Liver (tissue), 9 donors: ENCODE results near the gene HOXB2. TPM values are rescaled to one million over a fixed set of nuclear protein-coding genes. Genes with fewer than 3 reads are reported as not detected.

ENCODE experiments used
- DNase-seq: peaks from one replicate; pipeline ENCODE4 v3.0.0-alpha.2; 2017; ENCODE audit warnings: low spot score
- H3K27ac ChIP-seq, 2 donors: one replicate each; pipeline ENCODE4 v1.7.0; 2013; ENCODE audit warnings: inconsistent platforms in 2 of 2, low read length in 2 of 2, control low read depth in 1 of 2, low read depth in 1 of 2, mild to moderate bottlenecking in 1 of 2
- H3K27me3 ChIP-seq, 4 donors: one replicate each; pipeline versions ENCODE4 v1.6.1 to v1.7.0; 2013; ENCODE audit warnings: low read length in 3 of 4, inconsistent platforms in 1 of 4, mild to moderate bottlenecking in 1 of 4, moderate library complexity in 1 of 4; ENCODE audit not compliant: control insufficient read depth in 4 of 4, insufficient read depth in 4 of 4
- H3K36me3 ChIP-seq, 4 donors: one replicate each; pipeline versions ENCODE4 v1.6.1 to v1.7.0; 2013; ENCODE audit warnings: low read length in 3 of 4, mild to moderate bottlenecking in 3 of 4, low read depth in 1 of 4, moderate library complexity in 1 of 4; ENCODE audit not compliant: control insufficient read depth in 4 of 4, insufficient read depth in 3 of 4
- H3K4me1 ChIP-seq, 4 donors: one replicate each; pipeline versions ENCODE4 v1.6.1 to v1.7.0; 2013; ENCODE audit warnings: low read length in 3 of 4, mild to moderate bottlenecking in 3 of 4, moderate library complexity in 1 of 4; ENCODE audit not compliant: control insufficient read depth in 4 of 4, insufficient read depth in 4 of 4
- H3K4me3 ChIP-seq, 3 donors: one replicate each; pipeline versions ENCODE4 v1.6.1 to v1.7.0; 2013; ENCODE audit warnings: low read length in 3 of 3, control low read depth in 1 of 3, low read depth in 1 of 3, mild to moderate bottlenecking in 1 of 3
- H3K9ac ChIP-seq, 2 donors: one replicate each; pipeline ENCODE4 v1.7.0; 2013; ENCODE audit warnings: low read length in 2 of 2, mild to moderate bottlenecking in 2 of 2, moderate library complexity in 2 of 2, control low read depth in 1 of 2, low read depth in 1 of 2
- H3K9me3 ChIP-seq, 4 donors: one replicate each; pipeline versions ENCODE4 v1.6.1 to v1.7.0; 2013; ENCODE audit warnings: low read length in 3 of 4; ENCODE audit not compliant: control insufficient read depth in 4 of 4
- EGR1 ChIP-seq, 2 donors: IDR thresholded peaks; 2 replicates each; pipeline ENCODE4 v1.6.1; 2016 to 2018; ENCODE audit warnings: antibody characterized with exemption in 2 of 2, low read depth in 2 of 2
- FOXA1 ChIP-seq: IDR thresholded peaks from 2 replicates; pipeline ENCODE4 v1.6.1; 2016; ENCODE audit warnings: antibody characterized with exemption
- FOXA2 ChIP-seq: IDR thresholded peaks from 2 replicates; pipeline ENCODE4 v1.6.1; 2016; ENCODE audit warnings: antibody characterized with exemption
- GABPA ChIP-seq, 2 donors: IDR thresholded peaks in 1 of 2; conservative IDR thresholded peaks in 1 of 2; 2 replicates each; pipeline ENCODE4 v1.6.1; 2016; ENCODE audit warnings: antibody characterized with exemption in 2 of 2, mild to moderate bottlenecking in 1 of 2, moderate library complexity in 1 of 2
- HNF4A ChIP-seq, 2 donors: conservative IDR thresholded peaks; 2 replicates each; pipeline ENCODE4 v1.6.1; 2016; ENCODE audit warnings: antibody characterized with exemption in 2 of 2, mild to moderate bottlenecking in 2 of 2
- HNF4G ChIP-seq: IDR thresholded peaks from 2 replicates; pipeline ENCODE4 v1.6.1; 2016; ENCODE audit warnings: antibody characterized with exemption
- JUND ChIP-seq, 2 donors: IDR thresholded peaks; 2 replicates each; pipeline ENCODE4 v1.6.1; 2016; ENCODE audit warnings: antibody characterized with exemption in 2 of 2
- NR2F2 ChIP-seq: IDR thresholded peaks from 2 replicates; pipeline ENCODE4 v1.6.1; 2016; ENCODE audit warnings: antibody characterized with exemption
- RAD21 ChIP-seq, 2 donors: IDR thresholded peaks; 2 replicates each; pipeline ENCODE4 v1.6.1; 2016; ENCODE audit warnings: antibody characterized with exemption in 2 of 2, mild to moderate bottlenecking in 2 of 2
- RXRA ChIP-seq, 2 donors: IDR thresholded peaks; 2 replicates each; pipeline ENCODE4 v1.6.1; 2017 to 2018; ENCODE audit warnings: antibody characterized with exemption in 2 of 2, mild to moderate bottlenecking in 1 of 2
- SP1 ChIP-seq: IDR thresholded peaks from 2 replicates; pipeline ENCODE4 v1.6.1; 2018; ENCODE audit warnings: antibody characterized with exemption, mild to moderate bottlenecking
- TAF1 ChIP-seq: conservative IDR thresholded peaks from 2 replicates; pipeline ENCODE4 v1.6.1; 2016; ENCODE audit warnings: antibody characterized with exemption, mild to moderate bottlenecking
- YY1 ChIP-seq: IDR thresholded peaks from 2 replicates; pipeline ENCODE4 v1.6.1; 2016; ENCODE audit warnings: antibody characterized with exemption, mild to moderate bottlenecking
- WGBS: extraction: QIAGEN DNeasy Blood & Tissue Kit; methylation state at CpG from one replicate; pipeline ENCODE4 v1.1.7; 2013; 5-methylcytosine and 5-hydroxymethylcytosine counted together
- polyA plus RNA-seq, 2 donors: library from polyadenylated mRNA; stranded (reverse) in 1 of 2; unstranded in 1 of 2; fragments of 200-250 nt in 1 of 2; fragments of >200 nt in 1 of 2; fragmentation: Nextera tagmentation in 1 of 2; extraction: Ambion mirVana in 1 of 2; gene quantifications; one replicate each; pipeline versions ENCODE4 v1.2.1 to v1.2.3, GENCODE V29; 2013 to 2015
- total RNA-seq, 2 donors: library from RNA; depleted of rRNA; stranded (reverse); fragments of >200 nt; gene quantifications; one replicate each; pipeline ENCODE4 v1.2.3, GENCODE V29; 2014
- TF ChIP-seq, protein P1 (sequence below): IDR thresholded peaks from 2 replicates; pipeline ENCODE4 v1.6.1; 2016; ENCODE audit warnings: antibody characterized with exemption
- TF ChIP-seq, protein P2 (sequence below): IDR thresholded peaks from 2 replicates; pipeline ENCODE4 v1.6.1; 2016; ENCODE audit warnings: antibody characterized with exemption, mild to moderate bottlenecking
- TF ChIP-seq, protein P3 (sequence below): IDR thresholded peaks from 2 replicates; pipeline ENCODE4 v1.6.1; 2016; ENCODE audit warnings: antibody characterized with exemption
- TF ChIP-seq, protein P4 (sequence below): IDR thresholded peaks from 2 replicates; pipeline ENCODE4 v1.6.1; 2016; ENCODE audit warnings: antibody characterized with exemption
- TF ChIP-seq, protein P5 (sequence below): fragments of 150-350 bp; IDR thresholded peaks from 2 replicates; pipeline ENCODE4 v1.5.1; 2017; ENCODE audit warnings: improper control_type of control experiment, low read depth, low read length; ENCODE audit not compliant: missing input control
- donor health status: healthy.
- donor health status: healthy.
- donor health status: healthy.
- donor health status: healthy.
- donor health status: healthy.

The HOXB2 gene
- total and polyA plus RNA-seq, 4 donors, result 0.67 to 2.5 (median 1.8) TPM

DNA sequence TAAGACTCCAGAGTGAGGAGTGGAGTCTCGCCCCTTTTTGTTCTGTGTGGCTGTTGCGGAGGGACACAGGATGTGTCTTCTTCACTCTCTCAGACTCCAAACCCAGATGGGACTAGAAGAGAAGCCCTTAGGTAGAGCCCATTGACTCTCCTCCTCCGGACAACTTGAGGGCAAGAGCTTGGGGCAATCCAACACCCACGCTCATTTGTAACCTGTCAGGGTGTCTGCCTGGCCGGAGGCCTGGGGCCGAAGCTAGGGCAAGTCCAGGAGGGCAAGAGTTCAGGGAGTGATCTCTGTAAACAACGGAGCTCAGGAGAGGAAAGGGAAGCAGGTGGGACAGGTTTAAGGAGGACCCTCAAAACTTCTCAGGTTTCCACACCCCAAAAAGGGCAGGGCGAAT is 12.6 kb downstream of the HOXB2 start:
- H3K9me3 ChIP-seq, result no peaks in the 10 kb centered on the region
- WGBS, result 58% methylated on average over 8 of the region's 8 CpGs
- no peak overlapping the region for H3K4me3 ChIP-seq
- no peak overlapping the region for H3K27ac ChIP-seq
- H3K9ac ChIP-seq, result no peak overlapping the region
- H3K27me3 ChIP-seq, result peaks cover 0 to 9% (median 4%) of the 10 kb centered on the region in 4 donors
- no peaks in the 10 kb centered on the region for H3K36me3 ChIP-seq
- TF ChIP-seq, protein P1, sequence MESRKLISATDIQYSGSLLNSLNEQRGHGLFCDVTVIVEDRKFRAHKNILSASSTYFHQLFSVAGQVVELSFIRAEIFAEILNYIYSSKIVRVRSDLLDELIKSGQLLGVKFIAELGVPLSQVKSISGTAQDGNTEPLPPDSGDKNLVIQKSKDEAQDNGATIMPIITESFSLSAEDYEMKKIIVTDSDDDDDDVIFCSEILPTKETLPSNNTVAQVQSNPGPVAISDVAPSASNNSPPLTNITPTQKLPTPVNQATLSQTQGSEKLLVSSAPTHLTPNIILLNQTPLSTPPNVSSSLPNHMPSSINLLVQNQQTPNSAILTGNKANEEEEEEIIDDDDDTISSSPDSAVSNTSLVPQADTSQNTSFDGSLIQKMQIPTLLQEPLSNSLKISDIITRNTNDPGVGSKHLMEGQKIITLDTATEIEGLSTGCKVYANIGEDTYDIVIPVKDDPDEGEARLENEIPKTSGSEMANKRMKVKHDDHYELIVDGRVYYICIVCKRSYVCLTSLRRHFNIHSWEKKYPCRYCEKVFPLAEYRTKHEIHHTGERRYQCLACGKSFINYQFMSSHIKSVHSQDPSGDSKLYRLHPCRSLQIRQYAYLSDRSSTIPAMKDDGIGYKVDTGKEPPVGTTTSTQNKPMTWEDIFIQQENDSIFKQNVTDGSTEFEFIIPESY, result no peak
- no peak for TF ChIP-seq NR2F2
- no peak for TF ChIP-seq FOXA2
- no peak for TF ChIP-seq RAD21 (IDR thresholded peaks at IDR 0.05)
- TF ChIP-seq EGR1 (IDR thresholded peaks at IDR 0.05; ENCODE audit: low read depth in 2 of 2), result no peak
- TF ChIP-seq YY1, result no peak
- TF ChIP-seq JUND (IDR thresholded peaks at IDR 0.05), result no peak
- no peak for TF ChIP-seq HNF4A (conservative IDR thresholded peaks at IDR 0.05)
- no peak for TF ChIP-seq TAF1
- TF ChIP-seq SP1, result no peak
- TF ChIP-seq, protein P2, sequence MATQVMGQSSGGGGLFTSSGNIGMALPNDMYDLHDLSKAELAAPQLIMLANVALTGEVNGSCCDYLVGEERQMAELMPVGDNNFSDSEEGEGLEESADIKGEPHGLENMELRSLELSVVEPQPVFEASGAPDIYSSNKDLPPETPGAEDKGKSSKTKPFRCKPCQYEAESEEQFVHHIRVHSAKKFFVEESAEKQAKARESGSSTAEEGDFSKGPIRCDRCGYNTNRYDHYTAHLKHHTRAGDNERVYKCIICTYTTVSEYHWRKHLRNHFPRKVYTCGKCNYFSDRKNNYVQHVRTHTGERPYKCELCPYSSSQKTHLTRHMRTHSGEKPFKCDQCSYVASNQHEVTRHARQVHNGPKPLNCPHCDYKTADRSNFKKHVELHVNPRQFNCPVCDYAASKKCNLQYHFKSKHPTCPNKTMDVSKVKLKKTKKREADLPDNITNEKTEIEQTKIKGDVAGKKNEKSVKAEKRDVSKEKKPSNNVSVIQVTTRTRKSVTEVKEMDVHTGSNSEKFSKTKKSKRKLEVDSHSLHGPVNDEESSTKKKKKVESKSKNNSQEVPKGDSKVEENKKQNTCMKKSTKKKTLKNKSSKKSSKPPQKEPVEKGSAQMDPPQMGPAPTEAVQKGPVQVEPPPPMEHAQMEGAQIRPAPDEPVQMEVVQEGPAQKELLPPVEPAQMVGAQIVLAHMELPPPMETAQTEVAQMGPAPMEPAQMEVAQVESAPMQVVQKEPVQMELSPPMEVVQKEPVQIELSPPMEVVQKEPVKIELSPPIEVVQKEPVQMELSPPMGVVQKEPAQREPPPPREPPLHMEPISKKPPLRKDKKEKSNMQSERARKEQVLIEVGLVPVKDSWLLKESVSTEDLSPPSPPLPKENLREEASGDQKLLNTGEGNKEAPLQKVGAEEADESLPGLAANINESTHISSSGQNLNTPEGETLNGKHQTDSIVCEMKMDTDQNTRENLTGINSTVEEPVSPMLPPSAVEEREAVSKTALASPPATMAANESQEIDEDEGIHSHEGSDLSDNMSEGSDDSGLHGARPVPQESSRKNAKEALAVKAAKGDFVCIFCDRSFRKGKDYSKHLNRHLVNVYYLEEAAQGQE, result no peak
- no peak for TF ChIP-seq RXRA (IDR thresholded peaks at IDR 0.05)
- TF ChIP-seq, protein P3, sequence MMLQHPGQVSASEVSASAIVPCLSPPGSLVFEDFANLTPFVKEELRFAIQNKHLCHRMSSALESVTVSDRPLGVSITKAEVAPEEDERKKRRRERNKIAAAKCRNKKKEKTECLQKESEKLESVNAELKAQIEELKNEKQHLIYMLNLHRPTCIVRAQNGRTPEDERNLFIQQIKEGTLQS, result no peak
- TF ChIP-seq, protein P4, sequence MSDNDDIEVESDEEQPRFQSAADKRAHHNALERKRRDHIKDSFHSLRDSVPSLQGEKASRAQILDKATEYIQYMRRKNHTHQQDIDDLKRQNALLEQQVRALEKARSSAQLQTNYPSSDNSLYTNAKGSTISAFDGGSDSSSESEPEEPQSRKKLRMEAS, result no peak
- no peak for TF ChIP-seq GABPA (IDR thresholded peaks at IDR 0.05 in 1 of 2, conservative IDR thresholded peaks at IDR 0.05 in 1 of 2)
- TF ChIP-seq, protein P5, sequence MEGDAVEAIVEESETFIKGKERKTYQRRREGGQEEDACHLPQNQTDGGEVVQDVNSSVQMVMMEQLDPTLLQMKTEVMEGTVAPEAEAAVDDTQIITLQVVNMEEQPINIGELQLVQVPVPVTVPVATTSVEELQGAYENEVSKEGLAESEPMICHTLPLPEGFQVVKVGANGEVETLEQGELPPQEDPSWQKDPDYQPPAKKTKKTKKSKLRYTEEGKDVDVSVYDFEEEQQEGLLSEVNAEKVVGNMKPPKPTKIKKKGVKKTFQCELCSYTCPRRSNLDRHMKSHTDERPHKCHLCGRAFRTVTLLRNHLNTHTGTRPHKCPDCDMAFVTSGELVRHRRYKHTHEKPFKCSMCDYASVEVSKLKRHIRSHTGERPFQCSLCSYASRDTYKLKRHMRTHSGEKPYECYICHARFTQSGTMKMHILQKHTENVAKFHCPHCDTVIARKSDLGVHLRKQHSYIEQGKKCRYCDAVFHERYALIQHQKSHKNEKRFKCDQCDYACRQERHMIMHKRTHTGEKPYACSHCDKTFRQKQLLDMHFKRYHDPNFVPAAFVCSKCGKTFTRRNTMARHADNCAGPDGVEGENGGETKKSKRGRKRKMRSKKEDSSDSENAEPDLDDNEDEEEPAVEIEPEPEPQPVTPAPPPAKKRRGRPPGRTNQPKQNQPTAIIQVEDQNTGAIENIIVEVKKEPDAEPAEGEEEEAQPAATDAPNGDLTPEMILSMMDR, result no peak
- no peak for TF ChIP-seq FOXA1
- no peak for TF ChIP-seq HNF4G
- DNase-seq, result no peak
- no peaks in the 10 kb centered on the region for H3K4me1 ChIP-seq
